ENCODE results near the gene CLCNKB. TPM values are rescaled to one million over a fixed set of nuclear protein-coding genes. Genes with fewer than 3 reads are reported as not detected.
"Not testable (repeated sequence)": the region's sequence is repeated elsewhere in the genome, so short reads cannot be mapped to it uniquely, and the experiment has no call there.

Gene CLCNKB
- total RNA-seq, 1 donor from 2014 or later: 2.2 TPM

DNA sequence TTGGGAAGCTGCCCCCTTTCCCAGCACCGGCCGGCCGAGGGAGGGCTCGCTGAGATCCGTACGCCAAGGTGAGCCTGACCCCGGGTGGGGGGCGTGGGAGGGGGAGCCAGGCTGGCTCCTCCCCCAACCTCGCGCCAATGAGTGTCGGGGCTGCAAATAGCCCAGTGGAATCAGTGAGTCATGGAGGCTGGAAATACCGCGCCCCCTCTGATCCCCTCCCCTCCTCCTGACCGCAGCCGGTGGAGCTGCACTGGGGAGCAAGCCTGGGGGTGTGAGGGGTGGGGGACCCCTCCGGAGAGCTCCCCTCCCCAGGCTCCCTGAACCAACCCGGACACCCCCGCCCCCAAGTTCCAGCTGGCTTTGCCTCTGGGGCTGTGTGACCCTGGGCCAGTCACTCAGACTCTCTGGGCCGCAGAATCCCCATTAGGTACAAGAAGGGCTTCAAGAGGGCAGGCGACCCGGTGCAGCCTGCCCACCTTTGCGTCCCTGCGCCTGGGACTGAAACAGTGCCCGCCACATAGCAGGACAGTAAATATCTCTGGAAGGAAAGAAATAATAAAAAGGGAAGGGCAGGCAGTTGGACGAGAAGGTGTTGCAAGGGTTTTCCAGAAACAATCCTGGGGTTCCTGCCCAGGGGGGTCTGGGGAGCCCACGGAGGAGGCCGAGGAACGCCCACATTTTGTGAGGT lies 30.2 kb upstream of the CLCNKB start:
- intact Hi-C loops (cut with DNase I): no loop called here
- DNase-seq (ENCODE audit: missing footprints): peak; percentile 85
- peak; percentile 42 for ATAC-seq

DNA sequence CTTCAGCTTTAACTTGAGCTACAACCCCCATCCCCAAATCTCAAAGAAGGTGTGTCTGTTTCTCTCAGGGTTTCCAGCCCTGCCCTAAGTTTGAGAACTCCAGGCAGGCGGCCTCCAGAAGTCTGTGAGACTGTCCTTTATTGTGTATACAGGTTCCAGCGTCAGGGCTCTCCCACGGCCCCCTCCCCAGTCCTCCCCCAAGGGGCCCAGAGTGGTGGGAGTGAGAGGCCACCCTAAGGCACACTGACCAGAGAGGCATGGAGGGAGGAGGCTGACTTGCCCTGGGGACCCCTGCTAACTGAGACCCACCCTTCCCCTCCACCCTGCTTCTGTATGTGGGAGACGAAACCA lies 29.7 kb upstream of the CLCNKB start:
- DNase-seq (ENCODE audit: missing footprints) (no peak), ATAC-seq (no peak)
- intact Hi-C loops (cut with DNase I): no loop called here

DNA sequence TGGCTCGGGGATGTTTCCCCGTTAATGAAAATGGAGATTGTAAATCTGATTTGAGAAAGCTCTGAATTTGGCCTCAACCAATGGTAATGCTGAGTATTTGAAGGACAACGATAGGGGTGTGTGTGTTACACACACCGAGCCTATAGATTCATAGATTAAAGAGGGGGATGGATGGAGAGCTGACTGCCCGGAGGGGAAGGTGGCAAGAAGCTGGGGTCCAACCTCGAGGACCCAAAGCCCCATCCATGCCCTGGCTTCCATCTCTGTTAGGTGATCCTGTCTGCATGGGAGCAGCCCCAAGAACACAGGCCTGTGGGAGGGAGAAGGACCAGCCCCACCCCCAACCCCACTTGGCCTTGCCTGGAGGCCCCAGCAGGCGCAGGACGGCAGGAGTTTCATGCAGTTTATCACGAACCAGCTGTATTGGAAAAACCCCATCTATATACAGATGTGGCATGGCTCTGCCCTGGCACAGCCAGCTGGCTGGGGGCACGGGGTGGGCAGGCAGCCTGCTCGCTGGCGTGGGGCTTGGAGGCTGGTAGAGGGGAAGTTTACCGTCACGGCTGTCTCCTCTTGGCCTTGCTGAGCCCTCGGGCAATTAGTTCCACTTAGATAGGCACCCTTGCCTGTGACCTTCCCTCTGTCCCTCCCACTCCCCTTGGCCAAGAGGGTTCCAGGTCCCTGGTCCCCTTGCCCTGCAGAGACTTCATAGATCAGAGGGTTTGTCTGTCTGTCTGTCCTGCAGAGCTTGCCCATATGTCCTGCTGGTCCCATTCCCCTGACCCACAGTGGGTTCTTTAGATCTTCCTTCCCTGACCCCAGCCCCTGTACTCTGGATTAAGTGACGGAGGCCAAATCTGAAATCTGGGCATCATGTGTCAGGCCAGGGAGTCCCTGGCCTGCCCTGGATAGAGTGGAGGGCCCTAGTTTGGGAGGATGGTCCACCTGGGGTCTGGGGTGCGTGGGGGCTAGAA lies 28.8 kb upstream of the CLCNKB start:
- ATAC-seq (no peak), DNase-seq (ENCODE audit: missing footprints) (peak; percentile 65)
- intact Hi-C loops (cut with DNase I): no loop called here

DNA sequence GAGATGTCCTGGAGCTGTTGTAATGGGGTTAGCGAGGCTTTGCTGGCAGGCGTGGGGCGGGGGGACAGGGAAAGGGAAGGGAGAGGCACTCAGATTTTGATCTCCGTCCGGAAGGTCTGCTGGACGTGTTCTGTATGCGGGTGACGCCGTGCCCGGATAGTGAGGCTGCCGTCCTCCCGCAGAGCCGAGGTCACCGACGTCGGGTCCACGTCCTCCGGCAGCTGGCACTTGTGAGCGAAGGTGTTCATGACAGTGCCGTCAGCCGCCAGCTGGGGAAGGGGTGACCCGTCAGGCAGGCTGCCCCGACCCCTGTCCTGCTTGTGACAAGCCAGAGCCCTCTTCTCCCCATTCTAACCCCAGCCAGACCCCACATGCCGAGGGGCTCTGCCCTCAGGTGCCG lies 28.1 kb upstream of the CLCNKB start:
- ATAC-seq (no peak), DNase-seq (ENCODE audit: missing footprints) (peak; percentile 71)
- intact Hi-C loops (cut with DNase I): no loop called here

DNA sequence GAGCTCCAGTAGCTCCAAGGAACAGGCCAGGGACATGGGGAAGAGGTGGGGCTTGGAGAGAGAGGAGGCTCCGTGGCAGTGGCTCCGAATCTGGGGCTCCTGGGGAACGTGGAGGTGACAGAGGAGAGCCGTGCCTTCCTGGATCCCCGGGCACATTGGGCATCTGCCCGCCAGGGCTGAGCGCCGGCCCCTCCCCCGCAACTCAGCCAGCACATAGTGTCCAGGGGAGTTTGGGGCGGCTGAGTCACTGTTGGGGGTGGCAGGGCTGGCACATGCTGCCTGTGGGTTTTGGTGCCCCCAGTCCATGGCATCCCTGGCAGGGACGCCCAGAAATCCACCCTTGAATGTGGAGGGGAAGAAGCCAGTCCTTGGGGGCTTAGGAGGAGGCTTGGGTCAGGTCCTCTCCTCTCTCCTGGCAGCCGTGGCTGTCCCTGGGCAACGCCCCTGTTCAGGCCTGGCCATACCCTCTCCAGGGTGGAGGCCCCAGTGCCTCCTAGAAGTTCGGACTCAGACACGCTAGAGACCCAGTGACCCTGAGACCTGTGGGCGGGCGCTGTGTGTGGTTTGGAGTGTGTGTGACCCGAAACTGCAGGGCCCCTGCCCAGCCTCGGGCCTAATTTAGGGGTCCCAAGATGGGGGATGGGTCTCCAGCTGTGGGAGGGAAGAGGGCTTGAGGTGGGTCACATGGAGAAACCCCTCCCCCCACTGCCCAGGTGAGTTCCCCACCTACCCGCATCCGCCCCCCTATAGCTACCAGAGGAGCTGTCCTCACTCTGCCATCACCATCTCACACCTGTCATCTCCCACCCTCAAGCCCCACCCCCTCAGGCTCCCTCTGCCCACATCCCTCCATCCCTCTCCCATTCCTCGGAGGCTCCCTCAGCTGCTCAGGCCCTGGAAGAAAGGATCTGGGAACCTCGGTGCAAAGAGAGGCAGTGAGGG lies 27.4 kb upstream of the CLCNKB start:
- ATAC-seq: no peak
- intact Hi-C loops (cut with DNase I): no loop called here
- peak; percentile 76 for DNase-seq (ENCODE audit: missing footprints)

DNA sequence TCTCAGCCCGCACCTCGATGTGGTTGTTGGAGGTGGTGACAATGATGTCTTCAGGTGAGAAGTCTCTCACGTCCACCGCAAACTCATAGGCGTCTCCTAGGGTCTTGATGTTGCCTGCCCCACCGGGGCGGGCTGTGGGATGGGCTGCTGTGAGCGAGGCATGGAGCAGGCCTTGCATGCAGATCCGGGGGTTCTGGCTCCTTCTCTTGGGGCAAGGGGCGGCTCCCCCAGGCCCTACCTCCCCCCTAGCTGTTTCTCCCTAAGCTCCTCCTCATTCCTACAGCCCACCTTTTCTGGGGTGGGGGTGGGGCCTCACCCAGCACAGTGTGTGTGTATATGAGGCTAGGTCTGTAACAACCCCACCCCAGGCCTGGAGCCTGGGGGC lies 26.5 kb upstream of the CLCNKB start:
- no peak for DNase-seq (ENCODE audit: missing footprints)
- intact Hi-C loops (cut with DNase I): no loop called here
- no peak for ATAC-seq

DNA sequence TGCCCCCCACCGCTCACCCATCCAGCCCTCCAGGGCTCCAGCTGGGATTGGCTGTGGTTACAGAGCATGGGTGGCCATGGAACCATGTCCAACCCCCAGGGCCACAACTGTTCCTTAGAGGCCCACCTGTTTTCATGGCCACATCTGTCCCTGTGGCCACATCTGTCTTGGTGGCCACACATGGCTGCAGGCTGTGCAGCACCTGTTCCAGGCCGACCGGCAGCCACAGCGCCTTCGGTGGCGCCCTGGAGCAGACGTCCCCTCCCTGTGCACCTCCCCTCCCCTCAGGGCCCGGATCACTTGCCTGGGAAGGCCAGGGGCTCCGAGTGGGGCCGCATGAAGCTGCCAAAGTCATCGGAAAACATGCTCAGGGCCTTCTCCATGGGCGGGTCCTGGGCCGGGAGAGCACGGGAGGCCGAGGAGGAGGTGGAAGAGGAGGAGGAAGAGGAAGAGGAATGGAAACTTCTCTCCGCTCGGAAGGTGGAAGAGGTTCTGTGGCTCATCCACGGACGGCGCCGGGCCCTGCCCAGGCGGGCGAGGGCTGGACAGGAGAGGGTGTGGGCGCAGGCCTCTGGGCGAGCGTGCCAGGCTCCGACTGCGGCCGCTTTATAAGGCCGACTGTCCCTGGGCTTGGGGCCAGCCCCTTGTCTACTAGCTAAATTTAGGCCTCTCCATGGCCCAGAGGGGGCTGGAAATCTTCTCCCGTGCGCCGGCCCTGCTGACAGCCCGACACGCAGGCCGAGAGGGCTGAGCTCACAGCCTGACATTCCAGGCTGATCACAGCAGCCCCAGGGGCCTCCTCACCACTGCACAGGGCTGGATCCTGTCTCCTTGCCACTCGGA lies 25.9 kb upstream of the CLCNKB start, which contains the start of gene HSPB7:
TSS of gene HSPB7 (minus strand) at position 583 of the 843 bp plus-strand sequence. CDS start at position 503, 80 bp downstream.
- ATAC-seq: peak; percentile 67
- peak; percentile 92 for DNase-seq (ENCODE audit: missing footprints)
- intact Hi-C loops (cut with DNase I): no loop called here

DNA sequence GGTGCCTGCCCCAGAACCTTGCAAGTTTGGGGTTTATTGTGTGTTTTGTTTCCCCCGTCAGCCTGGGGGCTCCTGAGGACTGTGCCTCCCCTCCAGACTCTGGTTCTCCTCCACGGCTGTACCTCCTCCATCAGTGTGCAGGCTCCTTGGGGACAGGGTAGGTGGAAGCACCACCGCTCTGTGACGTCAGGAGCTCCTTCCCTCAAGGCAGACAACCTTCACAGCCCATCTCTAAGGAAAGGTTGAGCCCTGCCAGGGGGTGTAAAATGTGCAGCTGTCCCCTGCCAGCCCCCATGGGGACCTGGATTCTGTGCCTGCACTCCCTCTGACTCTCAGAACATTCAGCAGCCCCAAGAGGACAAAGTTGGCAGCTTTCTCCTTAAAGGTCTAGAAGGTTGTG lies 25.3 kb upstream of the CLCNKB start:
- DNase-seq (ENCODE audit: missing footprints) (peak; percentile 47), ATAC-seq (peak; percentile 3)
- intact Hi-C loops (cut with DNase I): no loop called here

DNA sequence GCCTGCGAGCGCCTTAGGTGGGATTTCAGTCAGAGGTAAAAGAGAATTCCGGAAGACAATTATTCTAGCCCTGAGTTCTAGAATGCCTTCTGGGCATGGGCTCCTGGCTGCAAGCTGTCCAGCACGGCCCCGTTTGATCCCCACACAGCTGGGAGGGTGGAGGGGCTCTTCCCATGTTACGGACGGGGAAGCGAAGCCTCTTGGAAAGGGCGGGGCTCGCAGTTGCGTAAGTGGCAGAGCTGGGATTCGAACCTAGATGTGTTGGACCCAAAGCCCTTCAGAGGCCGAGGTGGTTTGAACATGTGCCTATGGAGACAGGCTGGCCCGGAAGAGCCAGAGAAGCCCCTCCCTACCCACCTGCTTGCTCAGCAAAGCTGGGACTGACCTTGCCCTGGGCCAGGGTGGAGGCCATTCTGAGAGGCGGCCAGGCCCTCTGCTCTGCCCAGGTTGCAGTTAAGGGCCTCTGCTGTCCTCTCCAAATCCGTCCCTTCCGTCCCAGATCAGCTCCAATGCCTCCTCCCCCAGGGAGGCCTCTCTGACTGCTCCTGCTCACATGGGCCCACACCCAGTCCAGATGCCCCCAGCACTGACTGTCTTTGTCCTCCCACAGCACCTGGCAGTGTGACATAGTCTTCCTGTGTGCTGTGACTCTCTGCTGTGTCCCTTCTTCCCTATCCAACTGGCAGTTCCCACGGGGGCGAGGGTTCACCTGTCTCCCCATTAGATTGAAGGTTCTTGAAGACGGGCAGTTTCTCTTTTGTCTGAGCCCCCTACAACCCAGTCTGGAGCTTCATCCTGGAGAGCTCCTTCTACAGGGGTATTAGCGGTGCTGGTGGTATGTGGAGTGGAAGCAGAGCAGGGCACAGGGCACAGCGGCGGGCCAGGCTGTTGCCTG lies 24.6 kb upstream of the CLCNKB start:
- DNase-seq (ENCODE audit: missing footprints): peak; percentile 76
- ATAC-seq: peak; percentile 40
- intact Hi-C loops (cut with DNase I): no loop called here

DNA sequence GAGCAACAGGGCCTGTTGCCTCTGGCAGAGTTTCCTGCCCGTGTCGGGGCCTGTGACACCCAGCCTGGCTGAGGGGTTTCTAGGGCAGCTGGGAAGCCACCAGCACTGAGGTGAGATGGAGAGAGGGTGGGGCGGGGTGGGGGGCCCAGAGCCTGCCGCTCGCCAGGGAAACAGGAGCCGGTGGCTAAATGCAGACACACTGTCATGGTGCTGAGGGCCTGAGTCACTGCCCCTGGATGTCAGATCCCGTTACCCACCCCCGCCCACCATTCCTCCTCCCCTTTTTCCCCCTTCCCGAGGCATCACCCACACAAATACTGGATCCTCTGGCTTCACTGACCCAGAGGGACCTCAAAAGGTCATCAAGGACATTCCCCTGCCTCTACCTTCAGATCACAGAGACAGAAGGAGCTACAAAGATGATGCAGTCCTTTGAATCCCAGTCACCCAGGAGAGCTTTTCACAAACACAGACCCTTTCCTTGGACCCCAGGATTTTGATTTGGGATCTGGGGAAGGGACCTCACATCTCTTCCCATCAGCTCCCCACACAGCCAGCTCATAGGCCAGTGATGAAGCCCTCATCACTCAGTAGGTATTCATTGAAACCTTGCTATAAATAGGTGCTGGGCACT lies 23.8 kb upstream of the CLCNKB start:
- intact Hi-C loops (cut with DNase I): no loop called here
- DNase-seq (ENCODE audit: missing footprints) (no peak), ATAC-seq (no peak)

DNA sequence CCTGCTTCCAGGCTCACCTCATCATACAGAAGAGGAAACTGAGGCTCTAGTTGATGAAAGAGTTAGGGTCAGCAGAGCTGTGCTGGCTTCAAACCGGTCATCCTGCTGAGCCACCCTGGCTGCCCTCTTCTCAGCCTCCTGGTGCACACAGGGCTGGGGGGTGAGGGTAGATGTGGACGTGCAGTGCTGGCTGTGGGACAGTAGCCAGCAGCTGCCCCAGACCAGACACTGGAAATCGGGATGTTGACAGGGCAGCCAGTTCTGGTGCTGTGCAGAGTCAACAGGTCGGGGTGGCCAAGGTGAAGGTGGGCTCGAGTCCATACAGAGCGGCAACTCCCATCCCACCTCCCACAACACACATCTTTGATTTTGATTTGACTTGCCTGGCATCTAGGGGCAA lies 23.3 kb upstream of the CLCNKB start:
- intact Hi-C loops (cut with DNase I): no loop called here
- peak; percentile 70 for DNase-seq (ENCODE audit: missing footprints)
- no peak for ATAC-seq

DNA sequence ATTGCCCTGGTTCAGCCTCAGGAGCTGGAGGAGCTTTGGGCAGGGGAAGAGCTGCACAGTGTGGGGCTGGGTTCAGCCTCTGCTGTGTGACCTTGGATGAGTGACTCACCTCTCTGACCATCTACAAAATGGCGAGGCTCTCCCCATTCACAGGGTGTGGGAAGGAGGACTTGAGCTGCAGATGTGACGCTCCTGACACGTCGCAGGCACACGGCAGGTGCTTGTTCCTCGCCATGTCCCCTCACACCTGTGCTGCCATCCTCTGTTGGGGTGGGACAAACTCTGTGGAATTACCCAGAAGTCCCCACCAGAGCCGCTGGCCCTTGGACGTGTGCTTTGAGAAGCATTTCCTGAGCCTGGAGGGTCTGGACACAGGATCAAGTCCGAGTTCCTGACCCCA lies 22.7 kb upstream of the CLCNKB start:
- peak; percentile 0 for DNase-seq (ENCODE audit: missing footprints)
- ATAC-seq; intact Hi-C loops (cut with DNase I): not testable (repeated sequence)

DNA sequence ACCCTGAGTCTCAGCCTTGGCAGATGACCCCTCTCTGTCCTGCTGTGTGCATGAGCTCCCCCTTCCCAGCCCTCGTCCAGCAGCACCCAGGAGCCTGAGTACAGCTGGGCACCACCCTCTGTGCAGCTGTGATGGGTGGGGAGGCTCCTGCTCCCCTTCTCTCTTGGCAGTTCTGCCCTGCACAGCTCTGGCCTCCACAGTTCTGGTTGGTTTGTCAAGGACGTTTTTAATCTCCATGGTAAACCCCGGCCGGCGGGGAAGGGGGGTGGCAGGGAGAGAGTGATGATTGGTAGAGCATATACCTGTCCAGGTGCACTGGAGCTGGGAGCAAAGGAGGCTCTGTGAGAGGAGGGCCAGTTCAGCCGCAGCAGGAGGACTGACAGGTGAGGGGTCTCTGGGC lies 21.9 kb upstream of the CLCNKB start, which contains the start of gene CLCNKA:
TSS of gene CLCNKA (plus strand) at position 356 of the 400 bp plus-strand sequence. CDS start 584 bp downstream, outside the sequence.
- peak; percentile 44 for DNase-seq (ENCODE audit: missing footprints)
- intact Hi-C loops (cut with DNase I): no loop called here

DNA sequence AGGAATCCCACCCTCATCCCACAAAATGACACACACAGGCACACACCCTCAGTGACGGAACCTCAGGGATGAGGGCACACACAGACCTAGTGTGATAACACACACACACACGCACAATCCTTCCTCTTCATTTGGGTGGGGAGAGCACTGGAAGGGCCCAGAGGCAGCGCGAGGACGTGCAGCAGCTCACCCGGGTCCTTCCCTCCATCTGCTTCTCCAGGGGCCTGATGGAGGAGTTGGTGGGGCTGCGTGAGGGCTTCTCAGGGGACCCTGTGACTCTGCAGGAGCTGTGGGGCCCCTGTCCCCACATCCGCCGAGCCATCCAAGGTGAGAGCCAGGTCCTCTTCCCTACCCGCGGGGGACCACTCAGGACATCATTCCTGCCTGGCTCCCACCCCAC lies 21.2 kb upstream of the CLCNKB start:
- intact Hi-C loops (cut with DNase I): no loop called here
- no peak for ATAC-seq
- peak; percentile 40 for DNase-seq (ENCODE audit: missing footprints)

More for the DNA sequence above, 21.9 kb upstream of the CLCNKB start, which contains the start of gene CLCNKA:
- ATAC-seq: no peak

DNA sequence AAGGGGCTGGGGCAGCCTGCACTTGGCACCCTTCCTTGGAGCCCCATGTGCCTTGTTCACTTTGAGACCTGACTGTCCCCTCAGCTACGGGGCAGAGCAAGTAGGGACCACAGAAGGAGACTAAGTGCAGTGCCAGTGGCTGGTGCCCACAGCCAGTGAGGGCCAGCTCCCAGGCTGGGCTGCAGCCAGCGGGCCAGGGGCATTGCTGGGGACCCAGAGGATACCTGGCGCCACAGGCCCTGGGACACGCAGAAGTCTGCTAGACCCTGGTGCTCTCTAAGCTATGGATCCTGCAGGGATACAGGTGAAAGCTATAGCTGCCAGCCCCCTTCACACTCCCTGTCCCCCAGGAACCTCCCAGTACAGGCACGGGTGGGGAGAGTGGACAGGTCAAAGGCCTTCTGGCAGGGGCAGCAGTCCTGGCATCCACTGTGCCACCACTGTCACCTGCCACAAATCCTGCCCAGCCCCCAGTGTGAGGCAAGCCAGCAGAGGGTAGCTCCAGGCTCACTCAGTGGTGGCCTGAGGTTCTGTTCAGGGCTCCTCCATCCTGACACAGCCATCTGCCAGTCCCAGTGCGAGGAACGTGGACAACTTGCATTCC lies 20.4 kb upstream of the CLCNKB start:
- DNase-seq (ENCODE audit: missing footprints) (peak; percentile 59), ATAC-seq (no peak)
- intact Hi-C loops (cut with DNase I): no loop called here

DNA sequence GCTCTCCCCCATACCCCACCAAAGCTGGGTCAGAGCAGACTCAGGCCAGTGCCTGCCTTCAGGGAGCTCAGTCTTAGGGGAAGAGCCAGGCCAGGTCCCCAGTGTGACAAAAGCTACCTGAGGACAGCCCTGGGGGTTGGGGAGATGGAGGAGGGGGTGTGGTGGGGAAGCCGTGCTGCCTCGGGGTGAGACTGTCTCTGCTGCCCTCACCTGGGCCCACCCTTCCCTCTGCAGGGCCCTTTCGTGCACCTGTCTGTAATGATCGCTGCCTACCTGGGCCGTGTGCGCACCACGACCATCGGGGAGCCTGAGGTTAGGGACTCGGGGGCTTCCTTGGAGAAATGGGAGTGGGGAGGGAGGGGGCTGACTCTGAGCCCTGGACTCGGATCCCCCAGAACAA lies 17.3 kb upstream of the CLCNKB start:
- intact Hi-C loops (cut with DNase I); ATAC-seq: not testable (repeated sequence)
- DNase-seq (ENCODE audit: missing footprints): peak; percentile 45
